HepG2 (cell line): ENCODE results near the gene ERLIN1. TPM values are rescaled to one million over a fixed set of nuclear protein-coding genes. Genes with fewer than 3 reads are reported as not detected.

Source experiments
- ATAC-seq: fragments of 200-7000 bp; cut with Tn5 transposase; 3 replicates; pipeline ENCODE4 v1.9.1; 2020; ENCODE audit warnings: mild to moderate bottlenecking, moderate library complexity
- BruUV-seq: library from RNA; stranded (reverse); fragments of 400-500 nt; replicated peaks from 2 replicates; lab custom pipeline; 2021; lab: Mats Ljungman, UMichigan
- CTCF ChIA-PET: fragments of 300-600 bp; formaldehyde crosslinking; extraction: SDS; loops from one replicate; lab custom pipeline; 2021; ENCODE audit warnings: low total read pairs, inconsistent platforms, low intra/inter-chr PET ratio; lab: Yijun Ruan, JAX
- POLR2A ChIA-PET: fragments of 350-600 bp; sonication (Branson Sonifier 250); formaldehyde crosslinking; loops from one replicate; lab custom pipeline; 2020; ENCODE audit warnings: antibody characterized with exemption, inconsistent platforms; lab: Yijun Ruan, JAX
- DNase-seq: peaks from one replicate; pipeline ENCODE4 v3.0.0-alpha.2; 2015; ENCODE audit warnings: low spot score
- FAIRE-seq: peaks from 3 replicates; lab custom pipeline; 2011; peaks lifted over from hg19 to GRCh38; lab: Jason Lieb, UNC
- H2AFZ ChIP-seq: one replicate; pipeline ENCODE4 v1.6.1; 2011; ENCODE audit warnings: low read length, inconsistent platforms
- H3K27ac ChIP-seq: fragments of 300-600 bp; 3 replicates; pipeline ENCODE4 v1.8.0; 2011; ENCODE audit warnings: mixed run types, mild to moderate bottlenecking, mixed read lengths, low read length, inconsistent platforms; ENCODE audit not compliant: insufficient read depth; ENCODE audit errors: extremely low read length
- H3K27me3 ChIP-seq, 2 experiments: fragments of 200-600 bp in 1 of 2; 2 replicates in 1 of 2; 3 replicates in 1 of 2; pipeline versions ENCODE4 v1.6.0 to v1.8.0; 2011; ENCODE audit warnings: low read length in 2 of 2, mild to moderate bottlenecking in 2 of 2, moderate library complexity in 2 of 2, inconsistent platforms in 1 of 2; ENCODE audit not compliant: insufficient read depth in 2 of 2, control insufficient read depth in 1 of 2
- H3K36me3 ChIP-seq, 2 experiments: fragments of 200-600 bp in 1 of 2; replicated peaks in 1 of 2; 2 replicates in 1 of 2; 3 replicates in 1 of 2; pipeline versions ENCODE4 v1.5.1 to v1.8.0; 2011; ENCODE audit warnings: low read length in 2 of 2, inconsistent platforms in 1 of 2; ENCODE audit not compliant: insufficient read depth in 2 of 2, control insufficient read depth in 1 of 2
- H3K4me1 ChIP-seq: 2 replicates; pipeline ENCODE4 v1.5.1; 2012; ENCODE audit warnings: low read length, inconsistent platforms; ENCODE audit not compliant: insufficient read depth
- H3K4me2 ChIP-seq: 2 replicates; pipeline ENCODE4 v1.6.0; 2011; ENCODE audit warnings: low read depth, low read length, inconsistent platforms
- H3K4me3 ChIP-seq, 3 experiments: fragments of 200-600 bp in 1 of 3; sonication (generic), shearing (Covaris generic) in 1 of 3; replicated peaks in 1 of 3; 2 replicates each; pipeline ENCODE4 v1.5.1; 2011 to 2016; ENCODE audit warnings: low read length in 3 of 3, inconsistent platforms in 2 of 3, low read depth in 2 of 3, mild to moderate bottlenecking in 2 of 3, control low read depth in 1 of 3, mixed read lengths in 1 of 3; ENCODE audit not compliant: insufficient read depth in 1 of 3
- H3K79me2 ChIP-seq: one replicate; pipeline ENCODE4 v1.6.1; 2011; ENCODE audit warnings: low read length, inconsistent platforms; ENCODE audit not compliant: insufficient read depth
- H3K9ac ChIP-seq: 2 replicates; pipeline ENCODE4 v1.6.0; 2011; ENCODE audit warnings: mild to moderate bottlenecking, low read depth, low read length, inconsistent platforms; ENCODE audit not compliant: insufficient read depth
- H3K9me3 ChIP-seq: 2 replicates; pipeline ENCODE4 v1.5.1; 2012; ENCODE audit warnings: mild to moderate bottlenecking, low read length
- H4K20me1 ChIP-seq: 2 replicates; pipeline ENCODE4 v1.6.0; 2011; ENCODE audit warnings: inconsistent platforms, mild to moderate bottlenecking, low read length, moderate library complexity; ENCODE audit not compliant: insufficient read depth
- GFI1 ChIP-seq: sonication (generic); formaldehyde crosslinking; IDR thresholded peaks from 2 replicates; pipeline ENCODE4 v1.5.0; 2020; ENCODE audit warnings: missing genetic modification reagents, mild to moderate bottlenecking, borderline replicate concordance
- JDP2 ChIP-seq: sonication (generic); formaldehyde crosslinking; IDR thresholded peaks from 2 replicates; pipeline ENCODE4 v1.8.1; 2022; ENCODE audit warnings: missing genetic modification reagents, borderline replicate concordance
- KDM2A ChIP-seq: sonication (generic); formaldehyde crosslinking; IDR thresholded peaks from 2 replicates; pipeline ENCODE4 v1.4.0; 2020; ENCODE audit warnings: low read depth, missing genetic modification reagents, borderline replicate concordance
- RBM22 ChIP-seq: fragments of 200-400 bp; formaldehyde crosslinking; optimal IDR thresholded peaks from 2 replicates; pipeline ENCODE3; 2017; ENCODE audit warnings: mild to moderate bottlenecking, low read length, moderate library complexity
- RFX3 ChIP-seq: IDR thresholded peaks from 2 replicates; pipeline ENCODE4 v1.6.1; 2016; ENCODE audit warnings: missing biosample characterization, missing genetic modification reagents
- TAF1 ChIP-seq: sonication (generic); formaldehyde crosslinking; IDR thresholded peaks from 2 replicates; pipeline ENCODE4 v1.4.0; 2020; ENCODE audit warnings: missing genetic modification reagents
- ZNF34 ChIP-seq: sonication (generic); formaldehyde crosslinking; IDR thresholded peaks from 2 replicates; pipeline ENCODE4 v1.4.0; 2020; ENCODE audit warnings: mild to moderate bottlenecking, missing genetic modification reagents, borderline replicate concordance
- ZNF792 ChIP-seq: IDR thresholded peaks from 2 replicates; pipeline ENCODE4 v1.6.1; 2016
- WGBS: methylation state at CpG from one replicate; pipeline ENCODE4 v1.1.6; 2017; ENCODE audit warnings: low lambda C conversion rate; 5-methylcytosine and 5-hydroxymethylcytosine counted together
- in situ Hi-C: cut with HindIII; loops from 2 replicates; pipeline ENCODE4 v1.10.0; 2017; ENCODE audit warnings: low pct_unique_long_range_greater_than_20kb; ENCODE audit not compliant: extremely low pct_ligation_motif_present
- intact Hi-C: fragments of 100-400 bp; cut with micrococcal nuclease; formaldehyde crosslinking; loops from one replicate; pipeline ENCODE4 v1.10.0; 2022; ENCODE audit not compliant: unreplicated experiment
- polyA plus RNA-seq, 8 experiments: library from polyadenylated mRNA; depleted of rRNA in 3 of 8; stranded (reverse) in 7 of 8; unstranded in 1 of 8; fragments of >200 nt; fragmentation: Illumina TruSeq in 4 of 8; extraction: Trizol in 4 of 8; gene quantifications; 2 replicates each; pipeline versions ENCODE4 v1.2.1 to v1.2.3, GENCODE V29; 2011 to 2016; ENCODE audit warnings: low read depth in 4 of 8, missing spikeins in 1 of 8, mixed read lengths in 1 of 8; ENCODE audit not compliant: insufficient read depth in 1 of 8
- total RNA-seq, 5 experiments: library from RNA; depleted of rRNA; stranded (reverse); fragments of >200 nt; fragmentation: Illumina TruSeq; extraction: Trizol; gene quantifications; 2 replicates each; pipeline ENCODE4 v1.2.3, GENCODE V29; 2016; ENCODE audit warnings: low read depth in 1 of 5
- TF ChIP-seq, protein P1 (sequence below): sonication (generic); formaldehyde crosslinking; IDR thresholded peaks from 2 replicates; pipeline ENCODE4 v1.9.0; 2022; ENCODE audit warnings: missing genetic modification reagents, mild to moderate bottlenecking, borderline replicate concordance
- TF ChIP-seq, protein P2 (sequence below): sonication (generic); formaldehyde crosslinking; IDR thresholded peaks from 2 replicates; pipeline ENCODE4 v1.9.0; 2022; ENCODE audit warnings: low read depth, missing genetic modification reagents
- TF ChIP-seq, protein P3 (sequence below): sonication (generic); formaldehyde crosslinking; IDR thresholded peaks from 2 replicates; pipeline ENCODE4 v1.4.0; 2020; ENCODE audit warnings: mild to moderate bottlenecking, missing genetic modification reagents, borderline replicate concordance
- TF ChIP-seq, protein P4 (sequence below): sonication (generic); formaldehyde crosslinking; IDR thresholded peaks from 2 replicates; pipeline ENCODE4 v1.9.0; 2021; ENCODE audit warnings: mild to moderate bottlenecking, missing genetic modification reagents

Gene ERLIN1
- total and polyA plus RNA-seq, 2 of the 13 experiments (the other 11 are each of a cell fraction or from before 2014, with no cell fraction given): 56.8 to 69.3 TPM

DNA sequence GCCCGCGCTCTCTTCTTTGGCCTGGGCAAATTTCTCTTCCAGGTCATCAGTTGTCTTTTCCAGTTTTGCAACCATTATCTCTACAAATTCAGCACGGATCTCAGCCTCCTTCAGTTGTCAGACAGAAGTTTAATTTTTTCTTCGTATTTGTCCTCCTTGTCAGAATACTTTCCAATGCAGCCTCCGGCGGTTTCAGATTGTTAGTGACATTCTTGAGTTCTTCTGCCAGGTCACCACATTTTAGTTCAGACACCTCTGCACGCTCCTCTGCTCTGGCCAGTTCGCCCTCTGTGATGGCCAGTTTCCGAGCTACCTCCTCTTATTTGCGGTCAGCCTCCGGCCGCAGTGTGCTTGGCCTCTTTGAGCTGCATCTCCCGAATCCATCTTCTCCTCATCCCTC is 71.4 kb downstream of the ERLIN1 start:
- Histone ChIP-seq H3K9me3 (no peaks in the 10 kb centered on the region), H3K4me3 (no peak overlapping the region), H3K27ac (no peak overlapping the region), H4K20me1 (no peaks in the 10 kb centered on the region), H3K4me1 (peaks cover 25% of the 10 kb centered on the region), H3K9ac (no peak overlapping the region), H3K79me2 (no peaks in the 10 kb centered on the region), H3K36me3 (no peaks in the 10 kb centered on the region), H3K27me3 (no peaks in the 10 kb centered on the region), H2AFZ (no peak overlapping the region), H3K4me2 (no peak overlapping the region)
- ChIA-PET CTCF (no interaction called here), POLR2A (interaction anchor here (0.7 kb wide), 1 partner anchor 74 kb away, joined by 3 read pairs; no protein-coding TSS in a partner anchor)
- WGBS: 76% methylated on average over 13 of the region's 13 CpGs
- no TSS peak for BruUV-seq
- DNase-seq (no peak), ATAC-seq (no peak), FAIRE-seq (no peak)
- intact Hi-C loops (no loop called here), in situ Hi-C loops (no loop called here)
- TF ChIP-seq RFX3 (no peak), ZNF34 (CRISPR knock-in tag) (no peak), JDP2 (CRISPR knock-in tag) (no peak), RBM22 (no peak), KDM2A (CRISPR knock-in tag) (no peak), ZNF792 (CRISPR knock-in tag) (no peak), TAF1 (CRISPR knock-in tag) (no peak), GFI1 (no peak)
- TF ChIP-seq, protein P1, sequence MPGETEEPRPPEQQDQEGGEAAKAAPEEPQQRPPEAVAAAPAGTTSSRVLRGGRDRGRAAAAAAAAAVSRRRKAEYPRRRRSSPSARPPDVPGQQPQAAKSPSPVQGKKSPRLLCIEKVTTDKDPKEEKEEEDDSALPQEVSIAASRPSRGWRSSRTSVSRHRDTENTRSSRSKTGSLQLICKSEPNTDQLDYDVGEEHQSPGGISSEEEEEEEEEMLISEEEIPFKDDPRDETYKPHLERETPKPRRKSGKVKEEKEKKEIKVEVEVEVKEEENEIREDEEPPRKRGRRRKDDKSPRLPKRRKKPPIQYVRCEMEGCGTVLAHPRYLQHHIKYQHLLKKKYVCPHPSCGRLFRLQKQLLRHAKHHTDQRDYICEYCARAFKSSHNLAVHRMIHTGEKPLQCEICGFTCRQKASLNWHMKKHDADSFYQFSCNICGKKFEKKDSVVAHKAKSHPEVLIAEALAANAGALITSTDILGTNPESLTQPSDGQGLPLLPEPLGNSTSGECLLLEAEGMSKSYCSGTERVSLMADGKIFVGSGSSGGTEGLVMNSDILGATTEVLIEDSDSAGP: no peak
- TF ChIP-seq, protein P2, sequence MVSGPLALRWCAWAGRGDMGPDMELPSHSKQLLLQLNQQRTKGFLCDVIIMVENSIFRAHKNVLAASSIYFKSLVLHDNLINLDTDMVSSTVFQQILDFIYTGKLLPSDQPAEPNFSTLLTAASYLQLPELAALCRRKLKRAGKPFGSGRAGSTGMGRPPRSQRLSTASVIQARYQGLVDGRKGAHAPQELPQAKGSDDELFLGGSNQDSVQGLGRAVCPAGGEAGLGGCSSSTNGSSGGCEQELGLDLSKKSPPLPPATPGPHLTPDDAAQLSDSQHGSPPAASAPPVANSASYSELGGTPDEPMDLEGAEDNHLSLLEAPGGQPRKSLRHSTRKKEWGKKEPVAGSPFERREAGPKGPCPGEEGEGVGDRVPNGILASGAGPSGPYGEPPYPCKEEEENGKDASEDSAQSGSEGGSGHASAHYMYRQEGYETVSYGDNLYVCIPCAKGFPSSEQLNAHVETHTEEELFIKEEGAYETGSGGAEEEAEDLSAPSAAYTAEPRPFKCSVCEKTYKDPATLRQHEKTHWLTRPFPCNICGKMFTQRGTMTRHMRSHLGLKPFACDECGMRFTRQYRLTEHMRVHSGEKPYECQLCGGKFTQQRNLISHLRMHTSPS: no peak
- TF ChIP-seq, protein P3, sequence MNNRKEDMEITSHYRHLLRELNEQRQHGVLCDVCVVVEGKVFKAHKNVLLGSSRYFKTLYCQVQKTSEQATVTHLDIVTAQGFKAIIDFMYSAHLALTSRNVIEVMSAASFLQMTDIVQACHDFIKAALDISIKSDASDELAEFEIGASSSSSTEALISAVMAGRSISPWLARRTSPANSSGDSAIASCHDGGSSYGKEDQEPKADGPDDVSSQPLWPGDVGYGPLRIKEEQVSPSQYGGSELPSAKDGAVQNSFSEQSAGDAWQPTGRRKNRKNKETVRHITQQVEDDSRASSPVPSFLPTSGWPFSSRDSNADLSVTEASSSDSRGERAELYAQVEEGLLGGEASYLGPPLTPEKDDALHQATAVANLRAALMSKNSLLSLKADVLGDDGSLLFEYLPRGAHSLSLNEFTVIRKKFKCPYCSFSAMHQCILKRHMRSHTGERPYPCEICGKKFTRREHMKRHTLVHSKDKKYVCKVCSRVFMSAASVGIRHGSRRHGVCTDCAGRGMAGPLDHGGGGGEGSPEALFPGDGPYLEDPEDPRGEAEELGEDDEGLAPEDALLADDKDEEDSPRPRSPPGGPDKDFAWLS (CRISPR knock-in tag): no peak
- TF ChIP-seq, protein P4, sequence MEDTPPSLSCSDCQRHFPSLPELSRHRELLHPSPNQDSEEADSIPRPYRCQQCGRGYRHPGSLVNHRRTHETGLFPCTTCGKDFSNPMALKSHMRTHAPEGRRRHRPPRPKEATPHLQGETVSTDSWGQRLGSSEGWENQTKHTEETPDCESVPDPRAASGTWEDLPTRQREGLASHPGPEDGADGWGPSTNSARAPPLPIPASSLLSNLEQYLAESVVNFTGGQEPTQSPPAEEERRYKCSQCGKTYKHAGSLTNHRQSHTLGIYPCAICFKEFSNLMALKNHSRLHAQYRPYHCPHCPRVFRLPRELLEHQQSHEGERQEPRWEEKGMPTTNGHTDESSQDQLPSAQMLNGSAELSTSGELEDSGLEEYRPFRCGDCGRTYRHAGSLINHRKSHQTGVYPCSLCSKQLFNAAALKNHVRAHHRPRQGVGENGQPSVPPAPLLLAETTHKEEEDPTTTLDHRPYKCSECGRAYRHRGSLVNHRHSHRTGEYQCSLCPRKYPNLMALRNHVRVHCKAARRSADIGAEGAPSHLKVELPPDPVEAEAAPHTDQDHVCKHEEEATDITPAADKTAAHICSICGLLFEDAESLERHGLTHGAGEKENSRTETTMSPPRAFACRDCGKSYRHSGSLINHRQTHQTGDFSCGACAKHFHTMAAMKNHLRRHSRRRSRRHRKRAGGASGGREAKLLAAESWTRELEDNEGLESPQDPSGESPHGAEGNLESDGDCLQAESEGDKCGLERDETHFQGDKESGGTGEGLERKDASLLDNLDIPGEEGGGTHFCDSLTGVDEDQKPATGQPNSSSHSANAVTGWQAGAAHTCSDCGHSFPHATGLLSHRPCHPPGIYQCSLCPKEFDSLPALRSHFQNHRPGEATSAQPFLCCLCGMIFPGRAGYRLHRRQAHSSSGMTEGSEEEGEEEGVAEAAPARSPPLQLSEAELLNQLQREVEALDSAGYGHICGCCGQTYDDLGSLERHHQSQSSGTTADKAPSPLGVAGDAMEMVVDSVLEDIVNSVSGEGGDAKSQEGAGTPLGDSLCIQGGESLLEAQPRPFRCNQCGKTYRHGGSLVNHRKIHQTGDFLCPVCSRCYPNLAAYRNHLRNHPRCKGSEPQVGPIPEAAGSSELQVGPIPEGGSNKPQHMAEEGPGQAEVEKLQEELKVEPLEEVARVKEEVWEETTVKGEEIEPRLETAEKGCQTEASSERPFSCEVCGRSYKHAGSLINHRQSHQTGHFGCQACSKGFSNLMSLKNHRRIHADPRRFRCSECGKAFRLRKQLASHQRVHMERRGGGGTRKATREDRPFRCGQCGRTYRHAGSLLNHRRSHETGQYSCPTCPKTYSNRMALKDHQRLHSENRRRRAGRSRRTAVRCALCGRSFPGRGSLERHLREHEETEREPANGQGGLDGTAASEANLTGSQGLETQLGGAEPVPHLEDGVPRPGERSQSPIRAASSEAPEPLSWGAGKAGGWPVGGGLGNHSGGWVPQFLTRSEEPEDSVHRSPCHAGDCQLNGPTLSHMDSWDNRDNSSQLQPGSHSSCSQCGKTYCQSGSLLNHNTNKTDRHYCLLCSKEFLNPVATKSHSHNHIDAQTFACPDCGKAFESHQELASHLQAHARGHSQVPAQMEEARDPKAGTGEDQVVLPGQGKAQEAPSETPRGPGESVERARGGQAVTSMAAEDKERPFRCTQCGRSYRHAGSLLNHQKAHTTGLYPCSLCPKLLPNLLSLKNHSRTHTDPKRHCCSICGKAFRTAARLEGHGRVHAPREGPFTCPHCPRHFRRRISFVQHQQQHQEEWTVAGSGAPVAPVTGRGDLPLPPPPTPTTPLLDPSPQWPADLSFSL: no peak
